NCI-H2227 (cell line): ENCODE measurements around the gene CDSN.
A peak's percentile ranks its signal among the peaks of the same experiment; 100 is the strongest.
"Not testable (repeated sequence)": the region's sequence is repeated elsewhere in the genome, so short reads cannot be mapped to it uniquely, and the experiment has no call there.

Experiments used
- DNase-seq: peaks from one replicate; lab custom pipeline; 2025; ENCODE audit not compliant: unreplicated experiment; lab: John Stamatoyannopoulos, UW

Gene CDSN

DNA sequence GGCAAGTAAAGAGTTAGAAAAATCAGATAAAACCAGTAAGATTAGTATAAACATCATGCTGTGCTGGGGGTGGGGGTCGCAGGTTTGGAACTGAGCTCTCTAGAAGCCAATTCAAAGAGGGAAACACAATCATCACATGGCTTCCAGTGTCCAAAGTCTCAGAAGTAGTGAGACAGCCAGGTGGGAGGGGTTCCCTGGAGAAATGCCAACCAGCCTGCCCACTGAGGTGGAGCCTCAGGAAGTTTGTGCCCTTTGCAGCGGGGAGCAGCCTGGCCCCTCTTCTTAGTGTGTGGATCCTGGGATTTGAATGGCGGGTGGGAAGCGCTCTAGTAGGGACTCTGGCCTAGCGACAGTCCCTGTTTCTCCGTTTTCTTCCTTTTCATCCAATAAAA lies 29.3 kb downstream of the CDSN start:
- DNase-seq: no peak

DNA sequence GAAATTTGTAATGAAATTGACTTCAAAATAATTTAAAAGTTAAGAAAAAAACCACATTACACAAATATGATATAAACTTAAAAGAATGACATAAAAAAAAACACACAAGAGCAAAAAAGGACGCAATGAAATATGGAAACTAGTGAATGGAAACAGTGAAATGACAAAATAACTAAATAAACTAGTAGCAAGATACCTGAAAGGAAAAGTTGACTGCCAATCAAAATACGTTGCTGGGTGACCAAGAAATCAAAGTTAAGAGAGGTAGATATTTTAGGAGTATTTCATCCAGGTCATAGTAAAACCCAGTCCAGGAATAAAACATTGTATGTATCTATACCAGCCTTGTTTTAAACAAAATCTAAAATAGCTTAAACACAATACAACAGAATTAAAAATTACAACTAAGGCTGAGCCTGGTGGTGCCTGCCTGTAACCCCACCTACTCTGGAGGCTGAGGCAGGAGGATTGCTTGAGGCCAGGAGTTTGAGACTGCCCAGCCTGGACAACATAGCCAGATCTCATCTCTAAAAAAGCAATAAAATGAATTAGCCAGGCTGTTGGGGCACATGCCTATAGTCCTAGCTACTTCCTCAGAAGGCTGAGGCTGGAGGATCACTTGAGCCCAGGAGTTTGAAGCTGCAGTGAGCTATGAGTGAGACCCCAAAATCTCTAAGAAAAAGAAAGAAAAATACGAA lies 29.8 kb downstream of the CDSN start:
- DNase-seq: no peak

DNA sequence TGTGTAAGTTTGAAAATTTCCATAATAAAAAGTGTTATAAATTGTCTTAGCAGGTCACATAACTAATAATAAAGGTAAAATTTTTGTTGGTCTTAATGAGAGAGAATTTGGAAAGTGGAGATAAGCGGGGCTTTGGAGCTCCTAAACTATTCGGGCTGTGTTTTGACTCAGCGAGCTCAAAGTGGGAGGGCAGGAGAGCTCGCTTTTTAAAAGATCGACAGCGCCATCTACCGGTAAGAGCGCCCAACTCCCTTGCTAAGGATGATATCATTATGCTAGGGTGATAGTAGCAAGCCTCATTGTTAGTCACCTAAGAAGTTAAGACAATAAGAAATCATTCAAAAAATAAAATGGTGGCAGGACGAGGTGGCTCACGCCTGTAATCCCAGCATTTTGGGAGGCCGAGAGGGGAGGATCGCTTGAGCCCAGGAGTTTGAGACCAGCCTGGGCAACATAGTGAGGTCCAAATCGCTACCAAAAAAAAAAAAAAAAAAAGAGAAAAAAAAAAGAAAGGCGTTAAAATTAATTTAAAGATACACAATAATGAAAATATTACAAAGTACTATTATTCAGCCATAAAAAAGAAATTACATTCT lies 32.7 kb downstream of the CDSN start:
- peak; percentile 92 for DNase-seq

DNA sequence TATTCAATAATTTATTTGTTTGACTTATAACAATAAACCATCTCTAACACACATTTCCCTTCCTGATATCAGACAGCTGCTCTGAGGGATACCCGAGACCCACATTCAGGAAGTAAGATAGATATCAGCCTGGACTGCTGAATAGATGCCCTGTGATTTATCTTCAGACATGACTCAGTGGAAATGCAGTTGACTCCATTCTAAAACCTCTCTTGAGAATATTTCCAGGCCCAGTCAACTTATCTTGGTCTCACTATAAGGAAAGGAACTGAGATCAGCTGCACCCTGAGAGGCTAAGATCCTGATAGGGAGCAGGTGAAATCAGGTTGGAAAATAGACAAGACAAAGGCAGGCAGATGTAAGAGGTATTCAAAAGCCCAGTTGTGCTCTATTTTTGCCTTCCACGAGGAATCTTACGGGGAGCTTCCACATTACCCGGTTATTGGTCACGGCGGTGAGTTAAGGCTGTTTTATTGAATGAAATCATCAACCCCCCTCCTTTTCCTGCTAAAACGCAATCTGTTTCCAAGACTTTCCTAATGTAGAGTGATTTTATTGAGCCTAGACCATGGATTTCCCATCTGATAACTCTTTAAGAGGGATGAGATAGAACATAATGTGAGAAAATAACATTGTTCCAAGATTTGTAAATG lies 33.3 kb downstream of the CDSN start:
- no peak for DNase-seq

DNA sequence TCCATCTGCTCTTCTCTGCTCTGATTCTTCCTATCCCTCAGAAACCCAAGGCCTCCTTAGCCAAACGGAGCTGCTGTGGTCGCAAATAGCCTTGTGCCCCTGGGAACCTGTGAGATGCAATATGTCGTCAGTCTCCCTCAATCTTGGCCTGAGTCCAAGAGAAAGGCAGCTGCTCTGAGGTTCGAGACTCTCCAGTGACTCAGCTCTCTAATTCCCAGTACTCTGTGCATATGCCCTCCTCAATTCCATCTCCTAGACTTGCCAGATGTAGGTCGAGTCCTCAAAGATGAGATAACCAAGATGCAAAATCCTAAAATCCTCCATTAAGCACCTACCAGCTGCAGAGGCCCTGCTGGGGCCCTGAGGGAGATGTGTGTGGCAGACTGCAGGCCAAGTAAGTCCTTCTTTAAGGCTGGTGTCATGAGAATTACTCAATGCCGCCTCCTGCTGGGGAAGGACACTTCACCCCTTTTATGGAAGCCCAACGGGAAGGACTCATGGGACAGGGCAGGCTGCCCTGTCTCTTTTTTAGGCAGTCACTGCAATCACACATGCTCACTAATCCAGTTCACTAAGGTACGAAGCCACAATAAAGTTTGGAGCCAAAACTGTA lies 36.4 kb downstream of the CDSN start:
- peak; percentile 46 for DNase-seq

DNA sequence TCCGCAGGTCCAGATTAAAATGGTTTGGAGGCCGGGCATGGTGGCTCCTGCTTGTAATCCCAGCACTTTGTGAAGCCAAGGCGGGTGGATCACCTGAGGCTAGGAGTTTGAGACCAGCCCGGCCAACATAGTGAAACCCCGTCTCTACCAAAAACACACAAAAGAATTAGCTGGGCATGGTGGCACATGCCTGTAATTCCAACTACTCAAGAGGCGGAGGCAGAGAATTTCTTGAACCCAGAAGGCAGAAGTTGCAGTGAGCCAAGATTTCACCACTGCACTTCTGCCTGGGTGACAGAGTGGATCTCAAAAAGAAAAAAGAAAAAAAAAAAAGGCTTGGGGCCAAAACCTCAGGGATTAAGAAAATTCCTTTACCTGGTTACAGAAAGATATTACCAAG lies 38.4 kb downstream of the CDSN start:
- no peak for DNase-seq

DNA sequence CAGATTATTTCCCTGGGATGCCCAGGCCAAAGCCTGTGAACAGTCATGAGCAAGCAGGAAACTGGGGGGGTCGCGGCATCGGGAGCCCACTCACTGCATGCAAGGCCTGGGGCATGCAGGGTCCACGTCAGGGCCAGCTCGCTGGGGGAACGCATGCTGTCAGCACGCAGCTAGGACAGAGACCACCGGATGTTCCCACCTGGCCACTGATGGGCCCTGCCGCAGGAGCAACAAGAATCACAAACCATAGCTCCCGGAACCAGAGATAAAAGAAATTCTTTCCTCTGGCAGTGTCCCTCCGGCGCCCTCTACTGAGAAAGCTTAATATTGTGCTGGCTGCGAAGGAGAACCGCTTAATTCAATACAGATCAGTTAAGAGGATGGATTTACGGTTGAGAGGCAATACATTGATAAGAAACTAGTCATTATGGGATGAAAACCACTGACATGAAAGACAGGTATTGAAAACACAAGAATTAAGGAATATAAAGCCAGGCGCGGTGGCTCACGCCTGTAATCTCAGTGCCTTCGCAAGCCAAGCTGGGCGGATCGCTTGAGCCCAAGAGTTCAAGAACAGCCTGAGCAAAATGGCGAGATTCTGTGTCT lies 40.5 kb downstream of the CDSN start:
- DNase-seq: peak; percentile 84

DNA sequence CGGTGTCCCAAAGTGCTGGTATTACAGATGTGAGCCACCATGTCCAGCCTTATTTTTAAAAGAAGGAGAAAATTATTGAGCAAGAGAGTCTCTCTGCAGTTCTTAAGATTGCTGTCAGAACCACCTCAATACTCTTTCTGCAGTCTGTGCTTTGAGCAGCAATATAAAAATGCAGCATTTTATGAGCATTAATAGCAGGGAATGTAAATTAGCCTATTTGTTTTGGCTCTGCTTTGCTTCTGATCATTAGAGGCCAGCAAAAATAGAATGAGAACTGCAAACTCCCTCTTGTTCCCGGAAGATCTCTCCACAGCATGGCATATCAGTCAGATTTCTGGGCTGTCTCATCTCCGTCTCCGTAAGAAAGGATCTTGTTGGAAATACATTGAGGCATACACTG lies 43.6 kb downstream of the CDSN start:
- DNase-seq: no peak

DNA sequence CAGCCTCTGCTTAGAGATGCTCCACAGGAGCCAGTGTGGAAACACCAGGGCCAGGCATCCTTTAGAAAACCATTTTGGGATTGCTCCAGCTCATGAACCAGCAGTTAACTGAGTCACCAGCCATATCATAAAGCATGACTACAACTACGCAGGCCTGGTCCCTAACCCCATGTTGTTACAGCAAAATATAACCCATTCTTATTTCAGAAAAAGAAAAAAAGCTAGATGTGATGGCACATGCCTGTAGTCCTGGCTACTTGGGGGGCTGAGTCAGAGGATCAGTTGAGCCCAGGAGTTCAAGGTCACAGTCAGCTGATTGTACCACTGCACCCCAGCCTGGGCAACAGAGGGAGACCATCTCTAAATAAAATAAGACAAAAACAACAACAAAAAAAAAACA lies 44.7 kb downstream of the CDSN start:
- no peak for DNase-seq

DNA sequence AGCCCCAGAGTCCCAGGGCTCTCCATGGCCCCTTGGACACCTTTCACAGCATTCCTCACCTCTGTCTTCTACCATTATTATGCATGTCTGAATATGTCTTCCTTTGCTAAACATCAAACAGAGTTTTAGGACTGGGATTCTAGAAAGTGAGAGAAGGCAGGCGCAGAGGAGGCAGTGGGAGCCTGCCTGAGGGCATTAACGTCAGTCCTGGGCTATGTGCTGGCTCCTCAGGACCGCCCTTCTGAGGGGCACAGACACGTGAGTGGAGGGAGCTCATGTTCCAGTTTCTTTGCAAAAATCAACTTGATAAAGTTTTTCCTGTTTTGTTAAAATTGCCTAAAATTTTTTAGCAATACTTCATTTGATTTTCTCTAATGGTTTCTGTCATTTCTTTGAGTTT lies 45.8 kb downstream of the CDSN start:
- no peak for DNase-seq

DNA sequence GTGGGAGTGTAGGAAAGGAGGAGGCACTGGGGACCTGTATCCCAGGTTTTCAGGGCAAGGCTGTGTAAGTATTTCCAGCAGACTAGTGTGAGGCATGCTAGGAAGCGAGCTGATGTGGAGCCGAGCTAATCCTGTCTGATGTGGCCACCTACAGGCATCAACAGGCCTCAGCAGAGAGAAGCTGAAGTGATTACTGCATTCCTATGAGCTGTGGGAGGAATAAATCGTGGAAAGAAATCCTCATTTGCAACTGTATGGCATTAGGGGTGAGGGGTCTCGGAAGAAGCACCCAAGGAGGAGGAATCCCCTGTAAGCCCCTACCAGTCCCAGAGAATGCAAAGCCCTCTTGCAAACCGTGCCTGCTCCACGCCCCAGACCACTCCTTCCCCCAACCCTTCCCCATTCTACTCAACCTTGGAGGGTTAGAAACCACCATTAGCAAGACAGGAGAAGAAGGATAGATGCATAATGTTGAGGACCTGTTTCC lies 49.5 kb downstream of the CDSN start:
- peak; percentile 65 for DNase-seq

DNA sequence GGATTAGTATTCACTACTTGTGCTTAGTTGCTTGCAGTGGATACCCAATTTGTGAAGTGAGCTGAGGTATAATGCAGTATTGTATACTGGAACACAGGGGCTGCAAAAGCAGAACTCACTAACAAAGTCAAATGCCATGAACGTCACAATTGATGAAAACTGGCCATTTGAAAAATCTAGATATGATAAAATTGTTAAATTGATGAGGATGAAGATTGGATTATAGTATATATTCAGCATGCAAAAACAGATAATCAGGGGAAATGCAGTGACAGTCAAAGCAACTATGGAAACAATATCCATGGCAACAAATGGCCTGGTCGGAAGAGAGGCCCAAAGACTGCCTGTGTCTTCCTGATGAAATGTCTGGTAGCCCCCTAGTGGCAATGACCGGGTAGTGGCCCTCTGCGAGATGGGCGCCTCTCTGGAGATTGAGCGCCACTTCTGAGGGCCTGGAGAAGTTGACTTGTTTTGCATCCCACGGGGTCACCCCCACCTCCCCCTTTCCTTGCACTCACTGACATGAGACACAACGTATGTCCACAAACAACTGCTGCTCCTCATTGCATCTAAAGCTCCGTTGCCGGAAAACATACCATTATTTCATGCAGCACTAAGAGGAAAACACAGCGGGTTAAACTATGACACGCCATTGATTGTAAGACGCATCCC lies 51.4 kb downstream of the CDSN start:
- DNase-seq: peak; percentile 80

DNA sequence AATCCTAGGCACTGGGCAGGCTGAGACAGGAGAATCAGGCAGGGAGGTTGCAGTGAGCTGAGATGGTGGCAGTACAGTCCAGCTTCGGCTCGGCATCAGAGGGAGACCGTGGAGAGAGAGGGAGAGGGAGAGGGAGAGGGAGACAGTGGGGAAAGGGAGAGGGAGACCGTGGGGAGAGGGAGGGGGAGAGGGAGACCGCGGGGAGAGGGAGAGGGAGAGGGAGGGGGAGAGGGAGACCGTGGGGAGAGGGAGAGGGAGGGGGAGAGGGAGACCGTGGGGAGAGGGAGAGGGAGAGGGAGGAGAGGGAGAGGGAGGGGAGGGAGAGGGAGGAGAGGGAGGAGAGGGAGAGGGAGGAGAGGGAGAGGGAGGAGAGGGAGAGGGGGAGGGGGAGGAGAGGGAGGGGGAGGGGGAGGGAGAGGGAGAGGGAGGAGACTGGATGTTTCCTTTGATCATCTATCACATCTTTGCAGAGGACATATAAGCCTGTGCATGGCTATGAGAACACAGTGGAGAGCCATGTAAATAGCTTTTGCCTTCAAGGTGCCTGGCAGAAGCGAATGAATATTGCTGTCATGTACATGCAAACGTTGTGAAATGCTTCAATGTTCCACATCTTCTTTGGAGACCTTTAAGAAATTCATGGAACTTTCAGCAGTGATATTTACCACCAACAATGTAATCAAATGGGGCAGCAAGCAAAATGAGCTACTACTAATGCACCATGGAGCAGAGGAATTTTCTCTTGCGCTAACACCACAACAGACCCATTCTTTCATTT lies 52.2 kb downstream of the CDSN start:
- DNase-seq: not testable (repeated sequence)

DNA sequence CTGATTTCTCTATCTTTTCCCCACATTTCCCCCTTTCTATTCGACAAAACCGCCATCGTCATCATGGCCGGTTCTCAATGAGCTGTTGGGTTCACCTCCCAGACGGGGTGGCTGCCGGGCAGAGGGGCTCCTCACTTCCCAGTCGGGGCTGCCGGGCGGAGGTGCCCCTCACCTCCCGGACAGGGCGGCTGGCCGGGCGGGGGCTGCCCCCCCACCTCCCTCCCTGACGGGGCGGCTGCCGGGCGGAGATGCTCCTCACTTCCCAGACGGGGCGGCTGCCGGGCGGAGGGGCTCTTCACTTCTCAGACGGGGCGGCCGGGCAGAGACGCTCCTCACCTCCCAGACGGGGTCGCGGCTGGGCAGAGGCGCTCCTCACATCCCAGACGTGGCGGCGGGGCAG lies 53.2 kb downstream of the CDSN start:
- DNase-seq: not testable (repeated sequence)

DNA sequence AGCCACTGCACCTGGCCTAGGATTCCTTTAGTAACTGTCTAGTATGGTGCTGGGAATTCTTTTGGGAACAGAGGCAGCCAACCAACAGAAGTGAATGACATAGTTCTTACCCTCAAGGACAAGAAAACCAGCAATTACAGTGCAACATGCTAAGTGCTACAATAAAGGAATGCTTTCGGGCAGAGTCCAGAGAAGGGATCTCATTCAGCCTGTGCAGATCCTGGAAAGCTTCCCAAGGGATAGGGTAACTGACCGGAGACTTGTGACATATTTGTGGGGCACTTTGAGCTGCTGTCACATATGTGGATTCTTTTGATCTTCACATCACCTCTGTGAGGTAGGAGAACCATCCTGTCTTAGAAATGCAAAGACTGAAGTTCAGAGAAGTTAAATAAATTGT lies 54.7 kb downstream of the CDSN start:
- DNase-seq: peak; percentile 15
